ENCODE results near the gene FAM228A.

Gene FAM228A

DNA sequence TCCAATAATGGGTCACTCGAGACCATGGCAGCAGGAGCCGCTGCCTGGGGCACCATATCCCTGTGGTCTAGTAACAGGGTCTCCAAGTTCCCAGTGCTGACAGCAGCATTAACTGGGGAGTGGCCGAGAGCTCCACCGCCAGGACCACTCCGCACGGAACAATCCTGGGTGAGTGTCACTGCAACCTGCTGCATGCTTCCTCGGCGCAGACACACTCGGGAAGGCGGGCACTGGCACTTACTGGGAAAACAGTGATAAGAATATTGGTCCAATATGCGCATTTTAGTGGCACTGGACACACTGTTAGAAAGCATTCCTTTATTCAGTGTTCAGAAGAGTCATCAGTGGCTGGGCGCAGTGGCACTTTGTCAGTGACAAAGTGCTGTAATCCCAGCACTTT, 29.7 kb downstream of the FAM228A start:
- Histone ChIP-seq H3K4me3 (ENCODE audit: insufficient read depth, low read depth, low read length, poor library complexity, severe bottlenecking) (no peak overlapping the region), H3K27ac (ENCODE audit: insufficient read depth, low read length, poor library complexity, severe bottlenecking) (no peak overlapping the region), H3K36me3 (ENCODE audit: control insufficient read depth, insufficient read depth, low read length) (peaks cover 64% of the 10 kb centered on the region), H3K27me3 (replicated peaks; ENCODE audit: control insufficient read depth, insufficient read depth, low read length, poor library complexity, severe bottlenecking) (no peaks in the 10 kb centered on the region), H3K9me3 (ENCODE audit: control insufficient read depth, low read length) (no peaks in the 10 kb centered on the region), H3K4me1 (ENCODE audit: control insufficient read depth, insufficient read depth, low read length, poor library complexity, severe bottlenecking) (no peaks in the 10 kb centered on the region)
- no peak for DNase-seq

DNA sequence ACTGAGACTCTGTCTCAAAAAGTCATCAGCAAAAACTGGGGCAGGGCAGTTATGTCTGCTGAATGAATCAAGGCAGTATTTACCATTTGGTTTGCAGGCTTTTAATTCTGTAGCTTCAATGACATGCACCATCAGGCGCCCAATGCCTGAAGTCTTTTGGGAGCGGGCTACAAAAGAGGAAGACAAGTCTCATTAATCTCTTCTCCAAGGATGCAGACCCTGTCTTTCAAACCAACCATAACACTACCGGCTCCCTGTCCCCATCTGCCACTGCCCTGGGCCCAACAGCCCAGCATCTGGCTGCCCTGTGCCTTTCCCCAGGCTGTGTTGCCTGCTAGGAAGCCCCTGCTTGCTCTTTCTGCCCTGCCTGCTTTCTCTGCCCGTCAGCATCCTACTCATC, 30.3 kb downstream of the FAM228A start:
- no peak overlapping the region for H3K27ac ChIP-seq (ENCODE audit: insufficient read depth, low read length, poor library complexity, severe bottlenecking)
- H3K27me3 ChIP-seq (replicated peaks; ENCODE audit: control insufficient read depth, insufficient read depth, low read length, poor library complexity, severe bottlenecking): no peaks in the 10 kb centered on the region
- no peak for DNase-seq
- H3K36me3 ChIP-seq (ENCODE audit: control insufficient read depth, insufficient read depth, low read length): peaks cover 71% of the 10 kb centered on the region
- H3K4me3 ChIP-seq (ENCODE audit: insufficient read depth, low read depth, low read length, poor library complexity, severe bottlenecking): no peak overlapping the region
- H3K9me3 ChIP-seq (ENCODE audit: control insufficient read depth, low read length): no peaks in the 10 kb centered on the region
- H3K4me1 ChIP-seq (ENCODE audit: control insufficient read depth, insufficient read depth, low read length, poor library complexity, severe bottlenecking): no peaks in the 10 kb centered on the region

DNA sequence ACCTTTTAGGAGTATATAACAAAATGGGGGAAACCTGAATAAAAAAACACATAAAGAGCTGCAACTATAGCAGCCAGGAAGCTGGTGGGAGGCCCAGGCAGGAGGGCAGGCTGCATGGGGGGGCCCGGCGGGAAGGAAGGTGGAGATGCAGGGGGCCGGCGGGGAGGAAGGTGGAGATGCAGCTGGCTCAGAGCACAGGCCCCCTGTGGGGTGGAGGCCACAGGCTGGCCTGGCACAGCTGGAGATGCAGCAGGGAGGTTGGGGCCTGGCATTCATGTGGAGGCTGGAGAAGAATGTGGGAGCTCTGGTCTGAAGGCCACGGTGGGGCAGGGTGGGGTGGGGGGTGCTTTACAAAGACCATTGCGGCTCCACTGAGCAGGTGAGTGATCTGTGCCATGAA, 31.4 kb downstream of the FAM228A start:
- Histone ChIP-seq H3K9me3 (ENCODE audit: control insufficient read depth, low read length) (no peaks in the 10 kb centered on the region), H3K4me3 (ENCODE audit: insufficient read depth, low read depth, low read length, poor library complexity, severe bottlenecking) (no peak overlapping the region), H3K27me3 (replicated peaks; ENCODE audit: control insufficient read depth, insufficient read depth, low read length, poor library complexity, severe bottlenecking) (no peaks in the 10 kb centered on the region), H3K36me3 (ENCODE audit: control insufficient read depth, insufficient read depth, low read length) (peaks cover 80% of the 10 kb centered on the region), H3K4me1 (ENCODE audit: control insufficient read depth, insufficient read depth, low read length, poor library complexity, severe bottlenecking) (no peaks in the 10 kb centered on the region), H3K27ac (ENCODE audit: insufficient read depth, low read length, poor library complexity, severe bottlenecking) (no peak overlapping the region)
- DNase-seq: no peak

DNA sequence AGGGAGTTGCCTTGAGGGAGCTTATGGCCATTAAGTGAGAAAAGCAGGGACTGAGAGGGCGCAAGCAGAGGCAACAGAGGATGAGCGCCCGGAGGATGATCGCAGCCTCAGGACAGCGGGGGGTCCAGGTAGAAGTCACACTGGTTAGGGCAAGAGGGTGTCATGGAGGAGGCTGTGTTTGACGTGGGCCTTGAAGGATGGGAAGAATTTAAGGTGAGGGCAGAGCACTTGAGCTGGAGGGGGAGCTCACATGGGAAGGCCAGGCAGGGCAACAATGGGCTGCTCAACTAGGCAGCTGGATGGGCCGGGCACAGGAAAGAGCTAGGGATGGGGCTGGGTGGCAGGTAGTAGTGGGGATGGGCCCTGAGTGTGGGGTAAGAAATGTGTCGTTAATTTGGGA, 31.9 kb downstream of the FAM228A start:
- Histone ChIP-seq H3K36me3 (ENCODE audit: control insufficient read depth, insufficient read depth, low read length) (peaks cover 83% of the 10 kb centered on the region), H3K27me3 (replicated peaks; ENCODE audit: control insufficient read depth, insufficient read depth, low read length, poor library complexity, severe bottlenecking) (no peaks in the 10 kb centered on the region), H3K27ac (ENCODE audit: insufficient read depth, low read length, poor library complexity, severe bottlenecking) (no peak overlapping the region), H3K9me3 (ENCODE audit: control insufficient read depth, low read length) (no peaks in the 10 kb centered on the region), H3K4me1 (ENCODE audit: control insufficient read depth, insufficient read depth, low read length, poor library complexity, severe bottlenecking) (no peaks in the 10 kb centered on the region), H3K4me3 (ENCODE audit: insufficient read depth, low read depth, low read length, poor library complexity, severe bottlenecking) (no peak overlapping the region)
- no peak for DNase-seq

DNA sequence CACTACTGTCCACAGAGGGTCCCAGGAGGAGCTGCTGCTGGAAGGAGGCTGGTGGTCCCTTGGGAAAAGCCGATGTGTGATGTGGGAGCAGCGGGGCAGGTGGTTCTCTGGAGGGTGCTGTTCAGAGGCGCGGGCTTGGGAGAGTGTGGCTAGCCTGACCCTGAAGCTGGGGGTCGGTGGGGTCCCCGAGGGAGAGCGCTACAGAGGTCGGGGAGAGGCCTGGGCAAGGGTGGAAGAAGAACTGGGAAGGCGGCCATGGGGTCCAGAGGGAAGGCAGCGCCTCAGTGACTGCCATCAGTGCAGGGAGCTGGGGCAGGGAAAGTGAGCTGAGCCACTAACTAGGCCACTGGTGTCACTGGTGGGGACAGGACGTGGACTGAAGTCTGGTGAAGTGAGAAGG, 32.5 kb downstream of the FAM228A start:
- DNase-seq: no peak
- no peaks in the 10 kb centered on the region for H3K9me3 ChIP-seq (ENCODE audit: control insufficient read depth, low read length)
- peaks cover 90% of the 10 kb centered on the region for H3K36me3 ChIP-seq (ENCODE audit: control insufficient read depth, insufficient read depth, low read length)

DNA sequence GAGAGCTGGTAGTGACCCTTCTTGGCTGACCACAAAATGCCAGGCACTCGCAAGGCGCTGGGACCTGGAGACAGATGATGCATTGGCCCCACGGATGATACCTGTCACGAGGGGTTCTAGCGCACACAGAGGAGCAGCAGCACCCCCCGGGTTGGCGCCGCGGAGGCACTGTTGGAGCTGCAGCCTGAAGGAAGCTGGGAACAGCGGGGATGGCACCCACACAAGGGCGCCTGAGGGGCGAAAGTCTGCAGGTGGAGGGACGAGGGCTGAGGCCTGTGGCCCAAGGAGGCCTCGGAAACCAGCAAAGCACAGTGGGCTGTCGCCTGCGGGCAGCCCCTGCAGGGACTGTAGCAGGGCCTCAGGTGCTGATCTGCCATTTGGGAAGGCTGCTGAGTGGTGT, 33.6 kb downstream of the FAM228A start:
- peaks cover 89% of the 10 kb centered on the region for H3K36me3 ChIP-seq (ENCODE audit: control insufficient read depth, insufficient read depth, low read length)
- no peak overlapping the region for H3K27ac ChIP-seq (ENCODE audit: insufficient read depth, low read length, poor library complexity, severe bottlenecking)

More for the DNA sequence above, 32.5 kb downstream of the FAM228A start:
- no peaks in the 10 kb centered on the region for H3K4me1 ChIP-seq (ENCODE audit: control insufficient read depth, insufficient read depth, low read length, poor library complexity, severe bottlenecking)
- H3K27ac ChIP-seq (ENCODE audit: insufficient read depth, low read length, poor library complexity, severe bottlenecking): no peak overlapping the region
- H3K4me3 ChIP-seq (ENCODE audit: insufficient read depth, low read depth, low read length, poor library complexity, severe bottlenecking): no peak overlapping the region
- no peaks in the 10 kb centered on the region for H3K27me3 ChIP-seq (replicated peaks; ENCODE audit: control insufficient read depth, insufficient read depth, low read length, poor library complexity, severe bottlenecking)

DNA sequence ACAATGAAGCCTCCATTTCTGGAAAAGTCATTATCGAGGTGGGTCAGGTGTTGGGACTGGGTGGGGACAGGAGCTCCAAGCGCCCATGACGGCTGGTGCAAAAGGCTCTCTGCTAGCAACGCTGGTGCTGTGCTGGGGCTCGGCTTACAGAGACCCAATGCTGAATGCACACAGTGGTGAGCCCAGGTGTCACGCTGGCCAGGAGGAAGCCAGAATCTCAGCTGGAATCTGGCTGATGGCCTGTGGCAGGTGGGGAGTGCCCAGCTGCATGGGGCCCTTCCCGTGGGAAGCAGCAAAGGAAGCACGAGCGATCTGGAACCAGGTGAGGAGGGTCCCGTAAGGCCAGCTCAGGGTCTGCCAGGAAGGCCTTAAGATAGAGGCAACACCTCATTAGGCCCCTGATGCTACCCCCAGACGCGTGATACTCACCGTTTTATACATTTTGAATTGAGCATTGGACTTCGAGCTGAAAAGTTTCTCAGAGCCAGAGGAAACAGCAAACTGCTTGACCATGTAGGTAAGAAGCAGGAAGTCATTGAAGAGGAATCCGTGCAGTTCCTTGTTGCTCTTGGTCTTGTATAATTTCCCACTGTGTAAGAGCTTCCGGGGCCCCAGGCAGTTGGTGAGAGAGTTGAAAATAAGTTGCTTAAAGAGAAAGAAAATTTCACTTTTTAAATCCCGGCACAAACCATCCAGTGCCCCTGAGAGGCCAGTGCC, 34.7 kb downstream of the FAM228A start:
- Histone ChIP-seq H3K4me3 (ENCODE audit: insufficient read depth, low read depth, low read length, poor library complexity, severe bottlenecking) (no peak overlapping the region), H3K9me3 (ENCODE audit: control insufficient read depth, low read length) (no peaks in the 10 kb centered on the region), H3K4me1 (ENCODE audit: control insufficient read depth, insufficient read depth, low read length, poor library complexity, severe bottlenecking) (no peaks in the 10 kb centered on the region), H3K36me3 (ENCODE audit: control insufficient read depth, insufficient read depth, low read length) (peaks cover 88% of the 10 kb centered on the region), H3K27me3 (replicated peaks; ENCODE audit: control insufficient read depth, insufficient read depth, low read length, poor library complexity, severe bottlenecking) (no peaks in the 10 kb centered on the region), H3K27ac (ENCODE audit: insufficient read depth, low read length, poor library complexity, severe bottlenecking) (no peak overlapping the region)
- no peak for DNase-seq

More for the DNA sequence above, 33.6 kb downstream of the FAM228A start:
- no peaks in the 10 kb centered on the region for H3K27me3 ChIP-seq (replicated peaks; ENCODE audit: control insufficient read depth, insufficient read depth, low read length, poor library complexity, severe bottlenecking)
- H3K9me3 ChIP-seq (ENCODE audit: control insufficient read depth, low read length): no peaks in the 10 kb centered on the region
- no peak overlapping the region for H3K4me3 ChIP-seq (ENCODE audit: insufficient read depth, low read depth, low read length, poor library complexity, severe bottlenecking)
- no peak for DNase-seq
- no peaks in the 10 kb centered on the region for H3K4me1 ChIP-seq (ENCODE audit: control insufficient read depth, insufficient read depth, low read length, poor library complexity, severe bottlenecking)

DNA sequence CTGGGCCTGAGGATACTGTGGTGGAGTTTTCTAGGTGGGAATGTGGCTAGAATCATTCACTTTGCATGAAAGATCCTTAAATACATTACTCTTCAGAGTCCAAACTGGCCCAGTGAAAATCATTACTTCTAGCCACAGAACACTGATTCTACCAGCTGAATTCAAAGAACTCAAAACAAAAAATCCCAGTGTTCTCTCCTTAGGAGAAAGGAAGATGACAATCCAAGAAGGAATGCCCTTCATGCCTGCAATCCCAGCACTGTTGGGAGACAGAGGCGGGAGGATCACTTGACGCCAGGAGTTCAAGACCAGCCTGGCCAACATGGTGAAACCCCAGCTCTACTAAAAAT, 35.2 kb downstream of the FAM228A start:
- Histone ChIP-seq H3K36me3 (ENCODE audit: control insufficient read depth, insufficient read depth, low read length) (peaks cover 83% of the 10 kb centered on the region), H3K27ac (ENCODE audit: insufficient read depth, low read length, poor library complexity, severe bottlenecking) (no peak overlapping the region), H3K9me3 (ENCODE audit: control insufficient read depth, low read length) (no peaks in the 10 kb centered on the region), H3K27me3 (replicated peaks; ENCODE audit: control insufficient read depth, insufficient read depth, low read length, poor library complexity, severe bottlenecking) (no peaks in the 10 kb centered on the region), H3K4me3 (ENCODE audit: insufficient read depth, low read depth, low read length, poor library complexity, severe bottlenecking) (no peak overlapping the region), H3K4me1 (ENCODE audit: control insufficient read depth, insufficient read depth, low read length, poor library complexity, severe bottlenecking) (no peaks in the 10 kb centered on the region)
- DNase-seq: no peak

DNA sequence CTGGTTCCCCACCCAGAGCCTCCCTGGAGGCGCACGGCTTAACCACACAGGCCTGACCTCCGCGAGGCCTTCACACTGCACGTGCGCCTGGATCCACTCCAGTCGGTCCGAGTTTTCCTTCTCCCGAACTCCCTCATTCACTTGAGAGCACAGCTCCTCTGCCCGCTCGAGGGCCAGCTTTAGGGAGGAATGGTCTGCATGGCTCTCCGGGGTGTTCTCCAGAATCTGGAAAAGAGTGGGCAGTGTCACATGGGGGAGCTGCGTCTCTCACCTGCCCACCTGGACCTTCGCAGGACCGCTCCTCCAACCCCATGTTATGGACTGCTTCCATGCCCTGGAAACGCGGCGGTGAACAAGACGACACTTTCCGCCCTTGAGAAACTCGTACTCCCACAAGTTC, 35.9 kb downstream of the FAM228A start:
- peaks cover 78% of the 10 kb centered on the region for H3K36me3 ChIP-seq (ENCODE audit: control insufficient read depth, insufficient read depth, low read length)
- H3K27ac ChIP-seq (ENCODE audit: insufficient read depth, low read length, poor library complexity, severe bottlenecking): no peak overlapping the region
- H3K4me1 ChIP-seq (ENCODE audit: control insufficient read depth, insufficient read depth, low read length, poor library complexity, severe bottlenecking): no peaks in the 10 kb centered on the region
- H3K9me3 ChIP-seq (ENCODE audit: control insufficient read depth, low read length): no peaks in the 10 kb centered on the region
- no peaks in the 10 kb centered on the region for H3K27me3 ChIP-seq (replicated peaks; ENCODE audit: control insufficient read depth, insufficient read depth, low read length, poor library complexity, severe bottlenecking)
- DNase-seq: no peak
- no peak overlapping the region for H3K4me3 ChIP-seq (ENCODE audit: insufficient read depth, low read depth, low read length, poor library complexity, severe bottlenecking)

DNA sequence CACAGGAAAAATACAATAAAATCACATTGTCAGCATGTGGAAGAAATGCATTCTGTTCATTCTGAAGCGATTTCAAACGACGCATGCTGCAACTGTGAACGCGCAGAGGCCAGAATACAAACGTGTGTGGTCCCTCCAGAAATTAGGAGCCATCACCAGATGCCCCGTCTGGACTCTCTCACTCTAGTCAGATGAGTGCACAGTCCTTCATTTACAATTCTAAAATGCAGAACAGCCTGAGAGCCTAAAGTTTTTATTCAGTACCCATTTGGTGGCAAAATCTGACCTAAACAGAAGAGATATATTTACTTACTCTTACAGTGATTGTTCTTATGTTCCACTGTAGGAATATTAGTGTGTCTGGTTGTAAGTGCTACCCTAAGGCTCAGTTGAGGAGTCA, 36.6 kb downstream of the FAM228A start:
- Histone ChIP-seq H3K9me3 (ENCODE audit: control insufficient read depth, low read length) (no peaks in the 10 kb centered on the region), H3K27ac (ENCODE audit: insufficient read depth, low read length, poor library complexity, severe bottlenecking) (no peak overlapping the region), H3K36me3 (ENCODE audit: control insufficient read depth, insufficient read depth, low read length) (peaks cover 77% of the 10 kb centered on the region), H3K4me3 (ENCODE audit: insufficient read depth, low read depth, low read length, poor library complexity, severe bottlenecking) (no peak overlapping the region), H3K4me1 (ENCODE audit: control insufficient read depth, insufficient read depth, low read length, poor library complexity, severe bottlenecking) (no peaks in the 10 kb centered on the region), H3K27me3 (replicated peaks; ENCODE audit: control insufficient read depth, insufficient read depth, low read length, poor library complexity, severe bottlenecking) (no peaks in the 10 kb centered on the region)
- no peak for DNase-seq
